ENCODE results near the gene PRKN. TPM values are rescaled to one million over a fixed set of nuclear protein-coding genes. Genes with fewer than 3 reads are reported as not detected.

Gene PRKN
- total RNA-seq, 1 donor from 2014 or later: 7.0 TPM

DNA sequence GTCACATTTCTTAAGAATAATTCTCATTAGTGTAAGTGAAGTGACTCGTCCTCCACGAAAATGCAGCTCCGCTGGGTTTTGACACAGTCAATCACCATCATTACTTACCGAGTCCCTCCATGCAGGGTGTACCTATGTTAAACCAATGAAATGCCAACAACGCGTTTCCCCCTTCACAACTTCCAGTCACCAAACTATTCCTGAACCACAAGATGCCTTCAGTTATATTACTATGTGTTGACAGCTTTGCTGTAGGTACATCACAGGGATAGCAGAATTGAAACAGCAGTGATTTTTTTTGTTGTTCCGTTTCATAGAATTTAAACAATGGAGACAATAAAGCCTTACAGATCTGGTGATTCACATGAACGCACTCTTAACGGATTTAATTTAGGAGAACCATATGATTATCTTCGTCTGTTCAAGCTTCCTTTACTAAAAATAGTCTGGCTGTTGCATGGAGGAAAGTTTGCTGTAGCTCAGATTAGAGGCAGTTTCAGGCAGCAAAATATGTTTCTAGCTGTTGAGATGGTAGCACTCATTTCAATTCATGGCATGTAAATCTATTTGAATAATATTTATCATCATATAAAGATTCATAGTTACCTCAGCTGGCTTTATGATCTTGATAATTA, 652.8 kb downstream of the PRKN start:
- TF ChIP-seq CTCF (IDR thresholded peaks at IDR 0.05; ENCODE audit: partially characterized antibody, unreplicated experiment): no peak
- DNase-seq: no peak
- Mint-ChIP-seq H3K27me3 (ENCODE audit: unreplicated experiment) (peaks cover 3% of the 10 kb centered on the region), H3K9me3 (ENCODE audit: unreplicated experiment) (no peaks in the 10 kb centered on the region), H3K4me3 (ENCODE audit: unreplicated experiment) (no peak overlapping the region), H3K36me3 (ENCODE audit: unreplicated experiment) (no peaks in the 10 kb centered on the region), H3K4me1 (ENCODE audit: low read depth, unreplicated experiment) (no peaks in the 10 kb centered on the region), H3K27ac (ENCODE audit: unreplicated experiment) (no peak overlapping the region)

DNA sequence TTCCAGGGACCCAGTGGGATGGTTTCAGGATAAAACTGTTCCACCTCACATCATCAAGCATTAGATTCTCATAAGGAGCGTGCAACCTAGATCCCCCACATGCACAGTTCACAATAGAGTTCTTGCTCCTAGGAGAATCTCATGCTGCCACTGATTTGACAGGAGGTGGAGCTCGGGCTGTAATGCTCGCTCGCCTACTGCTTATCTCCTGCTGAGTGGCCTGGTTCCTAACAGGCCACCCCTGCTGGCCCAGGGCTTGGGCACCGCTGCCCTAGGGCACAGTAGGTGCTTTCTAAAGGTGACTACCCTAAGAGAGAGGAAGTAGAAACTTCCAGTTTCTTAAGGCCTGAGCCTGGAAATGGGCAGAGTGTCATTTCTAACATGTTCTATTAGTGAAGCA, 656.9 kb downstream of the PRKN start:
- no peak for TF ChIP-seq CTCF (IDR thresholded peaks at IDR 0.05; ENCODE audit: partially characterized antibody, unreplicated experiment)
- Mint-ChIP-seq H3K36me3 (ENCODE audit: unreplicated experiment) (no peaks in the 10 kb centered on the region), H3K4me1 (ENCODE audit: low read depth, unreplicated experiment) (peaks cover 7% of the 10 kb centered on the region)

GRCh38 chr6:162069995-162070394, 657.6 kb downstream of the PRKN start:
- no peak for TF ChIP-seq CTCF (IDR thresholded peaks at IDR 0.05; ENCODE audit: partially characterized antibody, unreplicated experiment)
- Mint-ChIP-seq H3K4me3 (ENCODE audit: unreplicated experiment) (no peak overlapping the region), H3K36me3 (ENCODE audit: unreplicated experiment) (no peaks in the 10 kb centered on the region), H3K9me3 (ENCODE audit: unreplicated experiment) (peaks cover 5% of the 10 kb centered on the region), H3K4me1 (ENCODE audit: low read depth, unreplicated experiment) (peaks cover 7% of the 10 kb centered on the region), H3K27ac (ENCODE audit: unreplicated experiment) (peak overlapping the region; percentile 52), H3K27me3 (ENCODE audit: unreplicated experiment) (peaks cover 3% of the 10 kb centered on the region)
- no peak for DNase-seq

More for the DNA sequence above, 656.9 kb downstream of the PRKN start:
- H3K9me3 Mint-ChIP-seq (ENCODE audit: unreplicated experiment): peaks cover 5% of the 10 kb centered on the region
- H3K27me3 Mint-ChIP-seq (ENCODE audit: unreplicated experiment): peaks cover 3% of the 10 kb centered on the region
- DNase-seq: no peak
- no peak overlapping the region for H3K4me3 Mint-ChIP-seq (ENCODE audit: unreplicated experiment)
- H3K27ac Mint-ChIP-seq (ENCODE audit: unreplicated experiment): no peak overlapping the region

DNA sequence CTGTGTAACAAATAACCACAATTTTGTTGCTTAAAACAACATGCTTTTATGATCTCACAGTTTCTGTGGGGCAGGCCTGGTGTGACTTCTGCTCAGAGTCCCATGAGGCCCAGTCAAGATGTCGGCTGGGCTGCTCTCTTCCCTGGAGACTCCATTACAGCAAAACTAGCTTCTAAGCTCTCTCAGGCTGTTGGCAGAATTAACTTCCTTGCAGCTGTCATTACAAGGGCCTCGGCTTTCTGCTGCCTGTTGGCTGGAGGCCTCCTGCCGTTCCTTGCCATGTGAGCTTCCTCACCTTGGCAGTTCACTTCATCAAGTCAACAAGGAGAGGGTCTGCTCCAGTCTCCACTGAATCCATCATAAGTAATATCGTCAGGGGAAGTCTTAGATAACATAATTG, 659.2 kb downstream of the PRKN start:
- Mint-ChIP-seq H3K27ac (ENCODE audit: unreplicated experiment) (peak overlapping the region; percentile 93), H3K4me1 (ENCODE audit: low read depth, unreplicated experiment) (peaks cover 7% of the 10 kb centered on the region), H3K9me3 (ENCODE audit: unreplicated experiment) (peaks cover 5% of the 10 kb centered on the region), H3K27me3 (ENCODE audit: unreplicated experiment) (peaks cover 3% of the 10 kb centered on the region), H3K36me3 (ENCODE audit: unreplicated experiment) (no peaks in the 10 kb centered on the region), H3K4me3 (ENCODE audit: unreplicated experiment) (peak overlapping the region; percentile 9)
- TF ChIP-seq CTCF (IDR thresholded peaks at IDR 0.05; ENCODE audit: partially characterized antibody, unreplicated experiment): no peak
- peak; percentile 55 for DNase-seq

DNA sequence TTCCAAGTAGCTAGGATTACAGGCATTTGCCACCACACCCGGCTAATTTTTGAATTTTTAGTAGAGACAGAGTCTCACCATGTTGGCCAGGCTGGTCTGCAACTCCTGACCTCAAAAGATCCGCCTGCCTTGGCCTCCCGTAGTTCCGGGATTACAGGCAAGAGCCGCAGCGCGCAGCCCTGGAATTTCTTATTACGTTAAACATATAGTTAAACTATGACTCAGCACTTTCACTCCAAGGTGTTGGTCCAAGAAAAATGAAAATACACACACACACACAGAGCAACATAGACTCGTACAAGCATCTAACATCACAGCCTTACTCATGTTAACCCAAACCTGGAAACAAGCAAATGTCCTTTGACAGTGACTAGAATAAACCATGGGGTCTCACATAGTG, 663.9 kb downstream of the PRKN start:
- Mint-ChIP-seq H3K4me1 (ENCODE audit: low read depth, unreplicated experiment) (peaks cover 10% of the 10 kb centered on the region), H3K9me3 (ENCODE audit: unreplicated experiment) (peaks cover 5% of the 10 kb centered on the region), H3K36me3 (ENCODE audit: unreplicated experiment) (no peaks in the 10 kb centered on the region), H3K4me3 (ENCODE audit: unreplicated experiment) (no peak overlapping the region), H3K27me3 (ENCODE audit: unreplicated experiment) (no peaks in the 10 kb centered on the region), H3K27ac (ENCODE audit: unreplicated experiment) (no peak overlapping the region)
- TF ChIP-seq CTCF (IDR thresholded peaks at IDR 0.05; ENCODE audit: partially characterized antibody, unreplicated experiment): no peak
- no peak for DNase-seq
